ENCODE results near the gene PRDM11. TPM values are rescaled to one million over a fixed set of nuclear protein-coding genes. Genes with fewer than 3 reads are reported as not detected.

The PRDM11 gene
- total RNA-seq, 2 donors from 2014 or later = 23.8 to 30.5 TPM

DNA sequence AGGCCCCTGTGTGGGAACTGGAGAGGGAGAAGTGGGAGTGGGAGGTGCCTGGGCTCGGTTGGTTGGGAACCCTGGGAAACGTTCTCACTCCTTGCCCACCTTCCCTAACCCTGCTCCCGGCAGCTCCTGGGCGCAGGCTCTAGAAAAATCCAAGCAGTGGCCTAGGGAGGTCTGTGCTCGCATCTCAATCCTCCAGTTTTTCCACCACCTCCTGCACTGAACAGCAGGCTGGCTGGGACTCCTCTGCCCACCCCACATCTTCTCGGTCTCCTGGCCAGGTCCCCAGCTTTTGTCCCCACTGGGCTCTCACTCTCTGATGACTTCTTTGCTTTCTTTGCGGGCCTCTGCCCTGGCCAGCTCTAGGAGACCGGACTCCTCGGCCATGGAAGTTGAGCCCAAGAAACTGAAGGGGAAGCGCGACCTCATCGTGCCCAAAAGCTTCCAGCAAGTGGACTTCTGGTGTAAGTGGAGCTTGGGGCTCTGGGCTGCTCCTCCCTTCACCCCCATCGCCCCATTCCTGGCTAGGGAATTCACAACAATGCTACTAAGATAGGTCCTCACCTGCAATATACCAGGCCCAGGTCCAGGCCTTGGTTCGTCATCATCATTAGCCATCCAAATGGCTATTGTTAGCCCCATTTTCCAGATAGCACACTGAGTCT lies 35.6 kb downstream of the PRDM11 start:
- Histone ChIP-seq H3K9me3 (no peaks in the 10 kb centered on the region), H3K36me3 (peaks cover 15% of the 10 kb centered on the region), H3K27ac (peak overlapping the region; percentile 89 to 93), H3K4me3 (peak overlapping the region; percentile 73), H3K27me3 (replicated peaks; ENCODE audit: insufficient read depth) (no peaks in the 10 kb centered on the region), H3K4me1 (ENCODE audit: control insufficient read depth in 1 of 2, low read depth in 2 of 2) (peaks cover 18 to 74% of the 10 kb centered on the region in 2 donors)
- ATAC-seq (ENCODE audit: insufficient number of reproducible peaks, low FRiP score, low read depth) (no peak), DNase-seq (ENCODE audit: low spot score) (no peak)
- TF ChIP-seq, protein P1, sequence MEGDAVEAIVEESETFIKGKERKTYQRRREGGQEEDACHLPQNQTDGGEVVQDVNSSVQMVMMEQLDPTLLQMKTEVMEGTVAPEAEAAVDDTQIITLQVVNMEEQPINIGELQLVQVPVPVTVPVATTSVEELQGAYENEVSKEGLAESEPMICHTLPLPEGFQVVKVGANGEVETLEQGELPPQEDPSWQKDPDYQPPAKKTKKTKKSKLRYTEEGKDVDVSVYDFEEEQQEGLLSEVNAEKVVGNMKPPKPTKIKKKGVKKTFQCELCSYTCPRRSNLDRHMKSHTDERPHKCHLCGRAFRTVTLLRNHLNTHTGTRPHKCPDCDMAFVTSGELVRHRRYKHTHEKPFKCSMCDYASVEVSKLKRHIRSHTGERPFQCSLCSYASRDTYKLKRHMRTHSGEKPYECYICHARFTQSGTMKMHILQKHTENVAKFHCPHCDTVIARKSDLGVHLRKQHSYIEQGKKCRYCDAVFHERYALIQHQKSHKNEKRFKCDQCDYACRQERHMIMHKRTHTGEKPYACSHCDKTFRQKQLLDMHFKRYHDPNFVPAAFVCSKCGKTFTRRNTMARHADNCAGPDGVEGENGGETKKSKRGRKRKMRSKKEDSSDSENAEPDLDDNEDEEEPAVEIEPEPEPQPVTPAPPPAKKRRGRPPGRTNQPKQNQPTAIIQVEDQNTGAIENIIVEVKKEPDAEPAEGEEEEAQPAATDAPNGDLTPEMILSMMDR (IDR thresholded peaks at IDR 0.05) = no peak

DNA sequence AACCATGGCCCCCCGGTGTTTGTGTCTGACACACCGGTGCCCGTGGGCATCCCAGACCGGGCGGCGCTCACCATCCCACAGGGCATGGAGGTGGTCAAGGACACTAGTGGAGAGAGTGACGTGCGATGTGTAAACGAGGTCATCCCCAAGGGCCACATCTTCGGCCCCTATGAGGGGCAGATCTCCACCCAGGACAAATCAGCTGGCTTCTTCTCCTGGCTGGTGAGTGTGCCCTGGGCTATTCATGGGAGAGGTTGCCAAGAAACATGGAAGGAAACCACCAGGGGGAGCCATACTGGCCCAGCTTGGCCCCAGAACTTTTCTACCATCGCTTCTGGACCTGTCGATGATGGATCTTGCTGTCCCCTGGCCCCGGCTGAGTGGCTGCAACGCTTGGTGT lies 36.5 kb downstream of the PRDM11 start:
- TF ChIP-seq, protein P1 (IDR thresholded peaks at IDR 0.05) = peak; percentile 56
- Histone ChIP-seq H3K4me3 (no peak overlapping the region), H3K9me3 (no peaks in the 10 kb centered on the region), H3K36me3 (peaks cover 19% of the 10 kb centered on the region), H3K27me3 (replicated peaks; ENCODE audit: insufficient read depth) (no peaks in the 10 kb centered on the region), H3K4me1 (ENCODE audit: control insufficient read depth in 1 of 2, low read depth in 2 of 2) (peaks cover 18 to 66% of the 10 kb centered on the region in 2 donors), H3K27ac (peak overlapping the region; percentile 89 to 93)
- ATAC-seq (ENCODE audit: insufficient number of reproducible peaks, low FRiP score, low read depth) = no peak
- no peak for DNase-seq (ENCODE audit: low spot score)

DNA sequence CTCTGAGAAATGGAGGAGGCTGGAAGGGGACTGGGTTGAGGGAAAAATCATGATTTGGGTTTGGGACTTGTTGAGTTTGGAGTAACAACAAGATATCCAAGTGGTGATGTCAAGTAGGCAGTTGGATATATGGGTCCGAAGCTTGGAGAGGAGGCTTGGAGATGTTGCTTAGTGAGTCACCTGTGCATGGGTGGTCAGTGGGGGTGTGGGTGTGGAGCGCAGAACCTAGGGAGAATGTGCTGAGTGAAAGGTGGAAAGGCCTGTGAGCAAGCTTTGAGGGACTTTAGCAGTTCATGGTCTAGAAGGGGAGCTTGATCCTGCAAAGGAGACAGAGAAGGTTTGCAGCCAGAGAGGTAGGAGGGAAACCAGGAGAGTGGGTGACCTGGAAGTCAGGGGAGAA lies 38.2 kb downstream of the PRDM11 start:
- H3K4me1 ChIP-seq (ENCODE audit: control insufficient read depth in 1 of 2, low read depth in 2 of 2) = peaks cover 14 to 51% of the 10 kb centered on the region in 2 donors
- H3K4me3 ChIP-seq = no peak overlapping the region
- no peaks in the 10 kb centered on the region for H3K9me3 ChIP-seq
- DNase-seq (ENCODE audit: low spot score) (no peak), ATAC-seq (ENCODE audit: insufficient number of reproducible peaks, low FRiP score, low read depth) (no peak)
- H3K27me3 ChIP-seq (replicated peaks; ENCODE audit: insufficient read depth) = no peaks in the 10 kb centered on the region
- H3K27ac ChIP-seq = no peak overlapping the region
- H3K36me3 ChIP-seq = peaks cover 31% of the 10 kb centered on the region
- TF ChIP-seq, protein P1 (IDR thresholded peaks at IDR 0.05) = no peak

DNA sequence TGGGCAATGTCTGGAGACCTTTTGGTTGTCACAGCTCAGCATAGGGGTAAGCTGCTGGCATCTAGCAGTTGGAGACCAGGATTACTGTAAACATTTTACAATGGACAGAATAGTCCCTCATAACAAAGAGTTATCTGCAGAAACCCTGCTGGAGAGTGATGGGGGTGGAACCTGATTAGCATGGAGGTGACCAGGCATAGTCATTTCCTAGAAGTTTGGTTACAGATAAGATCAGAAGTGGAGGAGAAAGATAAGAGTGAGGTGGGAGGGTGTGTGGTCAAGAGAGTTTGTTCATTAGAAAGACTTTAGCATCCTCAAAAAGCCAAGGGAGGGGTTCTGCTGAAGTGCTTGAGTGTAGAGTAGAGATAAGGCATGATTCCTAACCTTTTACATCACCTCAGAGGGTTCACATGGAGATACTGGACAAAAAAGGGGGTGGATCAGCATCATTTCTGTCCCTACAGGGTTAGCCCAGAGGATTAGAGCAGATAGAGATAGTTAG lies 38.8 kb downstream of the PRDM11 start:
- Histone ChIP-seq H3K4me1 (ENCODE audit: control insufficient read depth in 1 of 2, low read depth in 2 of 2) (peaks cover 10 to 44% of the 10 kb centered on the region in 2 donors), H3K4me3 (no peak overlapping the region), H3K9me3 (no peaks in the 10 kb centered on the region), H3K27me3 (replicated peaks; ENCODE audit: insufficient read depth) (no peaks in the 10 kb centered on the region), H3K27ac (no peak overlapping the region), H3K36me3 (peaks cover 31% of the 10 kb centered on the region)
- TF ChIP-seq, protein P1 (IDR thresholded peaks at IDR 0.05) = no peak
- DNase-seq (ENCODE audit: low spot score) = no peak
- ATAC-seq (ENCODE audit: insufficient number of reproducible peaks, low FRiP score, low read depth) = no peak

DNA sequence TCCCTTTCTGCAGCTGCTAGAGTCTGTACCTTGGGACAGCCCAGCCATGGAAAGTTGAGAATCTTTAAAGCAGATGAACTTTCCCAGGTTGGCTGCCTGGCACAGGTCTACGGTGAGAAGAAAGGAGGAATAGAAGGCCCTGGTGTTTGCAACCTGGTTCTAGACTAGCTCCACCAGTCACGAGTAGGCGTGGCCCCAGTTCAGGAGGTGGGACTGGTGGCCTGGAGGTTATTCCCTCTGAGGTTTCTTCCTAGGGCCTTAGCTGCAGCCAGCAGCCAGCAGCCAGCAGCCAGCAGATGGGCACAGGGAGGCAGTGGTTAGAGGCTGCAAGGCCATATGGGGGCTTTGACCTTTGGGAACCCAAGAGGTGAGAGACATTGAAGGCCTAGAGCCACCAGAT lies 40.9 kb downstream of the PRDM11 start:
- peaks cover 5 to 29% of the 10 kb centered on the region in 2 donors for H3K4me1 ChIP-seq (ENCODE audit: control insufficient read depth in 1 of 2, low read depth in 2 of 2)
- no peaks in the 10 kb centered on the region for H3K27me3 ChIP-seq (replicated peaks; ENCODE audit: insufficient read depth)
- DNase-seq (ENCODE audit: low spot score) (no peak), ATAC-seq (ENCODE audit: insufficient number of reproducible peaks, low FRiP score, low read depth) (no peak)
- H3K9me3 ChIP-seq = no peaks in the 10 kb centered on the region
- no peak overlapping the region for H3K4me3 ChIP-seq
- TF ChIP-seq, protein P1 (IDR thresholded peaks at IDR 0.05) = no peak
- H3K36me3 ChIP-seq = peaks cover 34% of the 10 kb centered on the region
- no peak overlapping the region for H3K27ac ChIP-seq
